CD4-positive, alpha-beta T cell treated with Interleukin-12 subunit alpha and Interleukin-12 subunit beta, for 1 hour (primary cell): ENCODE data around the gene SPEM1.

Source experiments
- DNase-seq: peaks from one replicate; pipeline ENCODE4 v3.0.0-alpha.2; 2020

Gene SPEM1, protein sequence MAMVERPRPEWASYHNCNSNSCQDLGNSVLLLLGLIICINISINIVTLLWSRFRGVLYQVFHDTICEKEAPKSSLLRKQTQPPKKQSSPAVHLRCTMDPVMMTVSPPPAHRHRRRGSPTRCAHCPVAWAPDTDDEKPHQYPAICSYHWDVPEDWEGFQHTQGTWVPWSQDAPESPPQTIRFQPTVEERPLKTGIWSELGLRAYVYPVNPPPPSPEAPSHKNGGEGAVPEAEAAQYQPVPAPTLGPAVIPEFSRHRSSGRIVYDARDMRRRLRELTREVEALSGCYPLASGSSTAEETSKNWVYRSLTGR

DNA sequence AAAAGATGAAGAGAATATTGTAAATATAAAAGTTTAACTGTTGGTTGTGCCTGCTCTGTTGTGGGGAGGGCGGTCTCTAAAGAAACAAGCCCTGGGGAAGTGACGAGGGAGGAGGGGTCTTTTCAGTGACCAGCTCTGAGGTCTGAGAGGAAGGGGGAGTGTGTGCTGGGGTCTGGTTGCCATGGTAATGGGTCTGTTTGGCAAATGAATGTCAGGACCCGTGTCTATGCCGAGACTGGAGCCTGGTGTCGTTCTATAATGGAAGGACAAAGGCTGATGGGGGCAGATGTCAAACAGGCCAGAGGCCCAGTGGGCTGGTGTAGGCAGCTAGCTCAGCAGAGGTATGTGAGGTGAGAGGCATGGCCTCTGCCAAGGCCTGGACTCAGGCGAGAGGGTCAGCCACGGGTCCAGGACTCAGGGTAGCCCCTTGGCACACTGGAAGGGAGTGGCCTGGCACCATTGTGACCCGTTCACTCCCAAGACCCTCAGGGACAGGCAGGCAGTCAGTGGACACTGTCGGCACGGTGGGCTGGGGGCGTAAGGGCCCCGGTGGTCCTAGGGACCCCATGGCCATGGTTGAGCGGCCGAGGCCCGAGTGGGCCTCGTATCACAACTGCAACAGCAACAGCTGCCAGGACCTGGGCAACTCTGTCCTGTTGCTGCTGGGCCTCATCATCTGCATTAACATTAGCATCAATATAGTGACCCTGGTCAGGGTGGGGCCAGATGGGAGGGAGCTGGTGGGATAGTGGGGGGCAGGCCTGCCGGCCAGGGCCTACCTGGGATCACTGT lies at the start of gene SPEM1:
Gene SPEM1, plus strand, starts transcription at position 506 of the 792 bp plus-strand sequence. Its CDS starts 61 bp downstream, at position 567.
- no peak for DNase-seq

DNA sequence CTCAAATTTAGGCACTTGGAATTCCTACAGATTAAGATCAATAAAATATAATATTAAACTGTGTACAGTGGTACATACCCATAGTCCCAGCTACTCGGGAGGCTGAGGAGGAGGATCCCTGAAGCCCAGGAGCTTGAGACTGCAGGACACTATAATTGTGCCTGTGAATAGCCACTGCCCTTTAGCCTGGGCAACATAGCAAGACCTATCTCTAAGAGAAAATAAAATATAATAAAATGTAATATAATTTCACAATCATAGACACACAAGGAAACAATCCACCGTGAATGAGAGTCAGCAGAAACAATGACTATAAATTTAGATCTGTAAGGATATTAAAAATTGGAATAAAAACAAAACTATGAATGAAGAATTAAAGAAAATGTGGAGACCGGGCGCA lies 49.3 kb upstream of the SPEM1 start:
- no peak for DNase-seq

DNA sequence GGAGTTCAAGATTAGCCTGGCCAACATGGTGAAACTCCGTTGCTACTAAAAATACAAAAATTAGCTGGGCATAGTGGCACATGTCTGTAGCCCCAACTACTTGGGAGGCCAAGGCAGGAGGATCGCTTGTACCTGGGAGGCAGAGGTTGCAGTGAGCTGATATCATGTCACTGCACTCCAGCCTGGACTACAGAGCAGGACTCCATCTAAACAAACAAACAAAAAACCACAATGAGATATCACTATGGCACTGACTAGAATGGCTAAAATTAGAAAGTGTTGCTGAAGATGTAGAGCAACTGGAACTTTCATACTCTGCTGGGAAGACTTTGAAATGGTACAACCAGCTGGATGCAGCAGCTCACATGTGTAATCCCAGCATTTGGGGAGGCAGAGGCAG lies 45.8 kb upstream of the SPEM1 start:
- DNase-seq, result no peak

DNA sequence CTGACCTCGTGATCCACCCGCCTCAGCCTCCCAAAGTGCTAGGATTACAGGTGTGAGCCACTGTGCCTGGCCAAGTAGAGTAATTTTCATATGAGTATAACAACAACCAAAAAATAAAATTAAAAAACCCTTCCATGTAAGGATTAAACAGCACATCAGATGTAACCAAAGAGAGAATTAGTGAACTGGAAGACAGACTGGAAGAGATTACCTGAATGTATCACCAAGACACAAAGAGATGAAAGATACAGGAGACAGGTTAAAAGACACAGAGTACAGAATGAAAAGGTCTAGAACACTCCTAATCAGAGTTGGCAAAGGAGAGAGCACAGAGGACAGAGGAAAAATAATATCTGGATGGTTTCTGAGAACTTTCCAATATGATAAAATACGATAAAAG lies 41.0 kb upstream of the SPEM1 start:
- no peak for DNase-seq

DNA sequence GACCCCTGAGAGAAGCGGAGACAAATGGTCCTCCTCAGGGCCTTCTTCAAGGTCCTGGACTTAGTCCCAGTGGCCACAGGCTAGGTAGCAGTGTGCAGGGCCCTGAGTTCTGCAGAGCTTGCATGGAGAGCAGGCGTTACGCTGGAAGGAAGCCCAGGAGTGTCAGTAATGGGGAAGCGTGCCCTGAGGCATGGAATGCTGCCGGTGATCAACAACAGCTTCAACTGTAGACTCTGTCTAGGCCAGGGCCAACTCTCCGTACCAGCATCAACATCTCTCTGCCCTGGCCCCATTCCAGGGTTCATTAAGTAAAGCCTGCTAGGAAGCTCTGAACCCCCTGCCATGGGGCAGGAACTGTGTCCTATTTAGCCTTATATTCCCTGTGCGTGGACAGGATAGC lies 39.8 kb upstream of the SPEM1 start:
- no peak for DNase-seq

DNA sequence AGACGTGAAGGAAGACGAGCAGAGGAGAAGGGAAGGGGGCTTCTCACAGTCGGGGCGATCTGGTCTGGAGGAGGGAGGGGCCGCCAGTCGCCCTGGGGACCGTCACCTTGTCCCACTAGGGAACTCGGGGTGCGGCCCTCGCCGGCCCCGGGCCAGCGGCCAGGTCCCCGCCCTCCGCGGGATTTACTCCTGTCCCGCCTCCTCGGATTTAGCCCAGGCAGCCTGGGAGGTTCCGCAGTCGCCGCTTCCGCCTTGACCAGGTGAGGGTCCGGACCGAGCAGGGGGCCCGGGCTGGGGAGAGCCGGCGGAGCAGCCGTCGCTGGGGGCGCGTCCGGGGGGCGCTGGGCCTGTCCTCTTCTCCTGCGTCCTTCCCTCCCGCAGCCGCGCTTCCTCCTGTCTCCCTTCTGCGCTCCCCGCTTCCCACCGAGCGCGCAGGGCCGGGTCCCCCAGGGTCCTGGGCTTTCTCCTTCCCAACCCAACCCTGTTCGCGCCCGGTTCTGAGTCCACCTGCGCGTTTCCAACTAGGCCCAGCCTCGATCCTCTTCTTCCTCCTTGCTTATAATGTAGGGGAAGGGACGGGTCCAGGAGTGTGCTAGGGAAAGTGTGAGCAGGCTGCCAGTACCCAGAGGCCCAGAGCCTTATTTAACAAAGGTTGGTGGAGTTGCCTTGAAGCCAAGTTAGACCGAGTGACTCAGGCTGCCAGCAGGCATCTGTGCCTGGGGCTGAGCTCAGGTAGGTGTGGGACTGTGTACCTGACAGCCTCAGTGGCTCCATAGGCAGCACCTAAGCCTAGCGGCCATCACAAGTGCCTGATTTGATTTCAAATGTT lies 39.1 kb upstream of the SPEM1 start, which contains the start of gene TNK1:
Gene TNK1, plus strand, starts transcription at position 235 of the 829 bp plus-strand sequence. CDS start 1,838 bp downstream, outside the sequence.
- DNase-seq, result no peak

DNA sequence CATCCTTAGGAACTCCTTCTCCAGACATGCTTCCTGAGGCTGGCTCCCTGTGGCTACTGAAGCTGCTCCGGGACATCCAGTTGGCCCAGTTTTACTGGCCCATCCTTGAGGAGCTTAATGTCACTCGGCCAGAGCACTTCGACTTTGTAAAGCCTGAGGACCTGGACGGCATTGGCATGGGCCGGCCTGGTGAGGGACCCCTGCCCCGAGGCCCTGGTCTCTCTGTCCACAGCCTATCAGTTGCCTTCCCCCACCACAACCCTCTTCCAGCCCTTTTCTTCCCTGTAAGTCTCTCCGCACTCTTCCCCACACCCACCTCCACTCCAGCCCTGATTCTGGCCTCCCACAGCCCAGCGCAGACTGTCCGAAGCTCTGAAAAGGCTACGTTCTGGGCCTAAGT lies 37.2 kb upstream of the SPEM1 start:
- DNase-seq, result no peak

DNA sequence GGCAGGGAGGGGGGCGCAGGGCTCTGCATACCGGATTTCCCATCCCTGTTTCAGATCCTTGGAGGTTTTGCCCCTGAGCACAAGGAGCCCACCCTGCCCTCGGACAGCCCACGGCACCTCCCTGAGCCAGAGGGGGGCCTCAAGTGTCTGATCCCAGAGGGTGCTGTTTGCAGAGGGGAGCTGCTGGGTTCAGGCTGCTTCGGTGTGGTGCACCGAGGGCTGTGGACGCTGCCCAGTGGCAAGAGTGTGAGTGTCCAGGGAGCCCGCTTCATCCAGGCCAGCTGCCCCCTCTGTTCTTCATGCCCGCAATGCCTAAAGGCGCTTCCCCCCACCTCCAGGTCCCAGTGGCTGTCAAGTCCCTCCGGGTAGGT lies 36.8 kb upstream of the SPEM1 start:
- DNase-seq, result no peak

DNA sequence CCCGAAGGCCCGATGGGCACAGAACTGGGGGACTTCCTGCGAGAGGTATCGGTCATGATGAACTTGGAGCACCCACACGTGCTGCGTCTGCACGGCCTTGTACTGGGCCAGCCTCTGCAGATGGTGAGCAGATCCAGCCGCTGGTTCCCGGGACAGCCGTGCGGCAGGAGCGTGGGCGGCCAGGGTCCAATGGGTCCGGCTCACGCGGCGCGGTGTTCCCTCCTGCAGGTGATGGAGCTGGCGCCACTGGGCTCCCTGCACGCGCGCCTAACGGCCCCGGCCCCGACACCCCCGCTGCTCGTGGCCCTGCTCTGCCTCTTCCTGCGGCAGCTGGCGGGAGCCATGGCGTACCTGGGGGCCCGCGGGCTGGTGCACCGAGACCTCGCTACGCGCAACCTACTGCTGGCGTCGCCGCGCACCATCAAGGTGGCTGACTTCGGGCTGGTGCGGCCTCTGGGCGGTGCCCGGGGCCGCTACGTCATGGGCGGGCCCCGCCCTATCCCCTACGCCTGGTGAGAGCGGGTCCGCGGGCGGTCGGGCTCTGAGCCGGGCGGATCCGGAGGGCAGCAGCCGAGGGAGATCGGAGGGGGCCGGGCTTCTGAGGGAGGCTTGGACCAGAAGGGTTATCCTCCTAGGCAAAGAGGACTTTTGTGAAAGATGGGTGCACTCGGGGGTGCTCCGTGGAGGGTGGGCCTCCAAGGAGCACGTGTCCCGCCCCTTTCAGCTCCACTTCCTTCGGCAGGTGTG lies 36.2 kb upstream of the SPEM1 start:
- peak; percentile 86 for DNase-seq

DNA sequence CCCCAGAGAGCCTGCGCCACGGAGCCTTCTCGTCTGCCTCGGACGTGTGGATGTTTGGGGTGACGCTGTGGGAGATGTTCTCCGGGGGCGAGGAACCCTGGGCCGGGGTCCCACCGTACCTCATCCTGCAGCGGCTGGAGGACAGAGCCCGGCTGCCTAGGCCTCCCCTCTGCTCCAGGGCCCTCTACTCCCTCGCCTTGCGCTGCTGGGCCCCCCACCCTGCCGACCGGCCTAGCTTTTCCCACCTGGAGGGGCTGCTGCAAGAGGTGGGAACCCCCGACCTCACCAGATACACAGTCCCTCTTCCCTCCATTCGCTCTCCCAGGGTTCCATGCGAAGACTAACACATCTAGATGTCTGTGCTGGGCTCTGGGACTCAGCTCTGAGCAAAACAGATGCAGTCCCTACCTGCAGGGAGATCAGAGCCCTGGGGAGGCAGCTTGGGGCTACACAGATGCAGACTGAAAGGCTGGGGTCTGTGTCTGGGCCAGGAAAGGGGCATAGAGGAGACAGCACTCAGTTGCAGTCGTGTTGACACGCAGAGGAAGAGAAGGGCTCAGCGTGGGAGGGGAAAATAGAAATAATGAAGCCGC lies 35.5 kb upstream of the SPEM1 start:
- no peak for DNase-seq

DNA sequence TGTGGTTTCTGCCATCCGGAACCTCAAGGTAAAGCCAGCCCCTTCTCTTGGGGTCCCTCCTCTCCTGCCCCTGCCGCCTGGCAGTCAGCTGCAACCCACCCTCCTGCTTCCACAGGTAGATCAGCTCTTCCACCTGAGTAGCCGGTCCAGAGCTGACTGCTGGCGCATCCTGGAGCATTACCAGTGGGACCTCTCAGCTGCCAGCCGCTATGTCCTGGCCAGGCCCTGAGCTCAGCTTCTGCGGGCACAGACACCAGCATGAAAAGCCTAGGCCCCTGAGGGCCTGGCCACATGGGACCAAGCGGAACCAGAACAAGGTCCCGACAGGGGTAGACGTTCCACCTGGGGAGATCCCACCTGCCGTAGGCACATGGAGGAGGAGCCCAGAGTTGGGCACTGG lies 31.3 kb upstream of the SPEM1 start:
- DNase-seq, result no peak

DNA sequence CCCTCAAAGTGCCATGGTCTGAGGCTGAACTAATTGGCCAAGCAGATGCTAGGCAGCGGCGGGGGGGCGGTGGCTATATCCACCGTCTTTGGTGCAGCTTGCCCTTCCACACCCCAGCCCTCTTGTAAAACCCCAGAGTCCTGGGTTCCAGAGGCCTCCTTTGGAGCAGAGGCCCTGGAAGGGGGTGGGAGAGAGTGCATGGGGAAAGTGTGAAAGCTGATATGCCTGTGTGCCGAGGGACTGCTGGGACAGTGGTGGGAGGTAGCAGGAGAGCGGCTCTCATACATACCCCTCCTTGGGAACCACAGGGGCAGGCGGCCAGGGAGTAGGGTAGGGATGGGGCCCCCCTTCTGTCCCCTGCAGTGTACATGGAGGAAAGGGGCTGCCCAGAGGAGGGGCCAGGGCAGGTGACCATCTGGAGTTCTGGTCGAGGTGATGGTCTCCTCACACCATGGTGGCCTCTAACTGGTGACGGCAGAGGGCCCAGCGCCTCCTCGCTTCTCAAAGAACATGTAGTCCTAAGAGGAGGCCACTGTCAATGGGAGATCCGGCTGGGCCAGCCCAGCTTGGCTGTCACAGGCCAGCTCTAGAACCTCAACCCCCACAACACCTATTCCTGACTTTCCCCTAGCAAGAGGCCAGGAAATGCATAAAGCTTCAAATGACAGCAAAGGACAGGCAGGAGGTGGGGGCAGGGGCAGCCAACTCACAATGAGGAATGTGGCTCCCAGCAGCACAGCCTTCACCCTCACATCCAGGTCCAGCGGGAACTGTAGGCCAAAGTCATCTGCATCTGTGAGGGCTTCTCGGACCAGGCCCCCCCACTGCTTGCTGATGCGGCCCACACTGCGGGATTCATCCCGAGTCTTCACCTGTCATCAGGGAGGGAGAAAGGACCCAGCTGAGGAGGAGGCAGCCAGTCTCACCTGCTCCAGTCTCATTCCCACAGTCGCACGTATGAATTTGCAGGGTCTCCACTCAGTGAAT lies 29.9 kb upstream of the SPEM1 start:
- no peak for DNase-seq

DNA sequence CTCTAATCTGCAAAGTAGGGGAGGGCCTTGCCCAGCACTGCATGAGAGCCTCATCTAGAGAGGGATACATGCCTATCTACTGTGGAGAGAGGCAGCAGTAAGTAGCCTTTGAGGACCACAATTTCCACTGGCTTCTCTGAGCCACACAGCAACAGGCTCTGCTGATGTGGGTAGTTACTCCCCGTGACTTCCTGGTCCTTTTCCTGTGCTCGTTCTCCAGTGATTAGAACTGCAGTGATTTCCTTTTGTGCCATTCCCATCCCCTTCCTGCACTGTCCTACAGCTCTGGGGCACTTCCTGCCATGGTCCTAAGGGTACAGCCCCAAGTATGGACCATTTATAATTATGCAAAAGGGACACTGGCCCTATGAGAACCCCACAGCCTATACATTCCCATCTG lies 28.8 kb upstream of the SPEM1 start:
- DNase-seq, result no peak

DNA sequence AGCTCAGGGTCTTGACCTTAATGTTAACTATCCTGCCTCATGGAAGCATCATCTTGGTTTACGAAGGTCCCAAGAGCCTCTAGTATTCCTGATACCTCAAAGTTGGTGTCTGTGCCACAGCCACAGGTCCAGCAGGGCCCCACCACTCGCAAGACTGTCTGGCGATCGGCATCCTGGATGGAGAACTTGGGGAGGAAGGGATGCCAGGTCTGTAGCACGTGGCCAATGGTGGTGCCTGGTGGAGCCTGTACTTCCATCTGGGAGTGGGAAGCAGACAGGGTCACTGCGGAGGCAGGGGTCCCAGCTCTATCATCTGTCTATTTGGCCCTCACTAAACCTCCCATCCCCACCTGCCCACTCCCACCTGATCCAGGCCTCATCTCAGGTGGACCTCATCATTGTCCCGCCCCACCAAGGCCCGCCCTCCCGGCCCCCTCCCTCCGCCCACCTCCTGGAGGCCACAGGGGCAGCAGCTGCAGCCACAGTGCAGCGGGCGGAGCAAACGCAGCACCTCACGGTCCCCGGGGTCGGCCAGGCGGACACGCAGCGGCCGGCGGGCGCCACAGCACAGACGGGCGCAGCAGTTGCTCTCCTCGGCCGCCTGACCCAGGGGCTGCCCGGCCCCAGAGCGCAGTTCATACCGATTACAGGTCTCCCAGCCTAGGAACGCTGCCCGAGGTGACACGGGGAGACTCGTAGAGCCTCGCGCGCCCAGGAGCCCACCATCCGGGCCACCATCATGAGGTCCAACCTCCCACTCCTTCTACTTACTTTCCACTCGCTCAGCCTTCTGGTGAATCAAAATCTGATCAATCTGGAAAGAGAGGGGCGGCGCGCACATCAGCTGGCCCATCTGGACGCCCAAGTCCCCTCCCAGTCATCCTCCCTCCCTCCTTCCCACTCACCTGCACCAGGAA lies 27.2 kb upstream of the SPEM1 start:
- no peak for DNase-seq

DNA sequence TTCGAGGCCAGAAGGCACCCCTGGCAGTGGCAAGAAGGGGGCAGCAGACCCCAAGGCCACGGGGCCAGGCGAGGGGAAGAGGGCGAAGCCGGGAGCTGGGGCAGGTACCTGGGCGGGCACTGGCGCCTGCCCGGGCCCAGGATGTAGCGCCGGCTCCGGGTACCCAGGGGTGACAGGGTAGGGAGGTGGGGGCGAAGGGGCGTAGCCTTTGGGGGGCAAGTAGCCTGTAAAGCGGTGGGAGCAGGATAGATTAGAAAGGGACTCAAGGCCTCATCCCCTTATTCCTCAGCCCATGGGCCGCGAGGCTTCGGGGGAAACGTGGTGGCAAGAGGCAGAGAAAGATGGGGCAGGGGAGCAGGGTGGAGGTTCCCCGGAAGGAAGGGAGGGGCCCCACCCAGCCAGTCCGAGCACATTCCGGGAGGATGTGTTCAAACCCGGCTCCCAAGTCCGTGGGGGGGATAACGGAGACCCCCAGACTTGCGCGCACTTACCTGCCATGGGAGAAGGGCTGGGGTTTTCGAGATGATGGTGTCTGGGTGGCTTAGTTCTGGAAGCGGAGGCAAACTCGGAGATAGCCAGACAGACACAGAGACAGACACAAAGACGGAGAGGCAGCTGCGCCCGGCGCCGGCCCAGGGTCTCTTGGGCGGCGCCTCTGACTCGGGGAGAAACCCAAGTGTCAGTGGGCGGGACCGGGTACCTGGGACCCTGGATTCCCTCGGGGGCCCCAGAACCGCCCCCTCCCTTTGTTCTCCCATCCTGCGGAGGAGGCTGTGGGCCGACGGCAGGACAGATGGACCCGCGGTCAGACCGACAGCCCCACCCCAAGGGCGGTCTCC lies 26.3 kb upstream of the SPEM1 start:
- peak; percentile 81 for DNase-seq

DNA sequence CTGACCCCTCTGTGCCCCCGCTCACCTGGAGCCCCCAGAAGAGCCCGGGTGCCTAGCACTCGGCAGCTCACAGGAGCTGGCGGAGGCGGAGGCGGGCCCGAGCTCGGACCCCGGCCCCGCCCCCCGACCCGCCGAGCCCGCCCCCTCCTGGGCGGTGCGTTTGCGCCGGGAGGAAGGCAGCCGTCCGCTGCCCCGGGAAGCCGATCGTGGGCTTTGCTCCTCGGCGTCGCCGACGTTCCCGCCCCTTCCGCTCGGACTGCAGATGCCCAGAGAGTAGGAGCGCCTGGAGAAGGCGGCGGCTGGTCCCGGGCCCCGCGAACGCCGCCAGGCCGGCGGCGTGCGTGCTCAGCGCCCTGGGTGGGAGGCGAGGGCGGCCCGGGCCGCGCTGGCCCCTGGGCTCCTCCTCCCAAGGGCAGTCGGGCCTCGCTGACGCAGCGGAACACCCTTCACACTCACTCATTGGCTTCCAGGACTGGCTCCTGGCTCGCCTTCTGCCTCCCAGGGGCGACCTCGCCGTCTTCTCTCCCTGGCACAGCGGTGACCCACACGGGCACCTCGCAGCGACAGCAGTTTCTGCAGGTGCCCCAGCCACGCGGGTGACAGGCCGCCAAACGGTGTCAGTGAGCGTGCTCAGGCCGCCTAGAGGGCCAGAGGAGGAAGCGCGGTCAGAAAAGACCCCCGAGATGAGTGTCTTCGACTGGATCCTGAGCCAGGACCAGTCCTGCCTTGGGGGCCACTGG lies 25.5 kb upstream of the SPEM1 start, which contains the start of gene PLSCR3:
Gene PLSCR3, minus strand, starts transcription at position 74 of the 740 bp plus-strand sequence. CDS start 415 bp downstream, outside the sequence.
- peak; percentile 86 for DNase-seq

DNA sequence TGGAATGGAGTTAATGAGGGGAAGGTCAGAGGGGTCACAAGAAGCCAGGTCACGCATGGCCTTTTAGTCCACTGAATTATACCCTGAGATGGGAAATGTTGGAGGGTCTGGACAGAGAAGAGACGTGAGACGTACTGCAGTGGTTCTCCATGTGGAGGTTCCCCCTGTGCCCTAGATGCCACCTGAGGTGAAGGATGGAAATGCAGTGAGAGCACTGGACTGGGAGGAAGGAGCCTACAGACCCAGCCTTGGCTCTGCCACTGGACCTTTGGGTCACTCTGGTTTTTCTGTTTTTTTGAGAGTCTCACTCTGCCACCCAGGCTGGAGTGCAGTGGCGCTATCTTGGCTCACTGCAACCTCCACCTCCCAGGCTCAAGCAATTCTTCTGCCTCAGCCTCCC lies 24.0 kb upstream of the SPEM1 start:
- DNase-seq, result no peak

DNA sequence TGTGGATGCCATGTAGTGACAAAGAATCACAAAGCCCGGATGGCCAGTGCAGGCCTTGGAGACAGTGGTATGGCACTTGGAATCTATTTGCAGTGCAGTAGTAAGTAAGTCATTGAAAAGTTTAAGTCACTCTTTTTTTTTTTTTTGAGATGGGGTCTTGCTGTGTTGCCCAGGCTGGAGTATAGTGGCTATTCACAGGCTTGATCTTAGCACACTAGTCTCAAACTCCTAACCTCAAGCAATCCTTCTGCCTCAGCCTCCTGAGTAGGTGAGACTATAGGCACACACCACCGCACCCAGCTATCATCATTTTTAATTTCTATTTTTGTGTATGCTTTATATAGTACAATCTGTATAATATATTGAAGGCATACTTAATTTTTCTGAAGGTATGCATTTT lies 21.5 kb upstream of the SPEM1 start:
- DNase-seq, result no peak
